Heart right ventricle (tissue), 16 donors: ENCODE data around the gene ADPGK. TPM values are rescaled to one million over a fixed set of nuclear protein-coding genes. Genes with fewer than 3 reads are reported as not detected.

Experiments
- ATAC-seq, 8 donors: fragments of 200-7000 bp; cut with Tn5 transposase; one replicate each; pipeline ENCODE4 v1.9.1; 2020; ENCODE audit warnings: mild to moderate bottlenecking in 8 of 8, moderate library complexity in 8 of 8, moderate number of reproducible peaks in 1 of 8
- DNase-seq, 2 donors: peaks; one replicate each; pipeline ENCODE4 v3.0.0-alpha.2; 2020
- H3K27ac ChIP-seq, 10 donors: fragments of 200-600 bp; sonication (generic) in 2 of 10; one replicate each; pipeline versions ENCODE4 v1.5.0 to v1.8.0; 2020 to 2022; ENCODE audit warnings: mild to moderate bottlenecking in 3 of 10
- H3K27me3 ChIP-seq, 7 donors: fragments of 200-600 bp; one replicate each; pipeline ENCODE4 v1.8.0; 2021 to 2022; ENCODE audit warnings: mild to moderate bottlenecking in 2 of 7
- H3K36me3 ChIP-seq, 9 donors: fragments of 200-600 bp; sonication (generic) in 1 of 9; one replicate each; pipeline versions ENCODE4 v1.5.0 to v1.8.0; 2020 to 2022; ENCODE audit warnings: mild to moderate bottlenecking in 2 of 9
- H3K4me1 ChIP-seq, 9 donors: fragments of 200-600 bp; sonication (generic) in 1 of 9; one replicate each; pipeline versions ENCODE4 v1.5.0 to v1.8.0; 2020 to 2022; ENCODE audit warnings: mild to moderate bottlenecking in 4 of 9
- H3K4me3 ChIP-seq, 10 donors: fragments of 200-600 bp; sonication (generic) in 2 of 10; one replicate each; pipeline versions ENCODE4 v1.5.0 to v1.8.0; 2020 to 2022; ENCODE audit warnings: mild to moderate bottlenecking in 7 of 10, moderate library complexity in 2 of 10
- H3K9me3 ChIP-seq, 11 donors: fragments of 200-600 bp in 10 of 11; sonication (generic) in 2 of 11; one replicate each; pipeline versions ENCODE4 v1.5.0 to v1.8.0; 2013 to 2022; ENCODE audit warnings: mild to moderate bottlenecking in 2 of 11, control low read depth in 1 of 11, moderate library complexity in 1 of 11
- CTCF ChIP-seq, 9 donors: fragments of 200-600 bp; sonication (generic) in 2 of 9; IDR thresholded peaks; one replicate each; pipeline versions ENCODE4 v1.5.0 to v1.8.0; 2021 to 2022; ENCODE audit warnings: antibody characterized with exemption in 9 of 9, mild to moderate bottlenecking in 5 of 9, moderate library complexity in 1 of 9
- WGBS, 2 donors: extraction: QIAGEN DNeasy Blood & Tissue Kit; methylation state at CpG; one replicate each; pipeline ENCODE4 v1.1.7; 2013; ENCODE audit warnings: inconsistent platforms in 1 of 2; 5-methylcytosine and 5-hydroxymethylcytosine counted together
- intact Hi-C, 10 donors: fragments of 100-400 bp; cut with DNase I; formaldehyde crosslinking; loops; one replicate each; pipeline versions ENCODE4 v1.11.1 to v1.14.2; 2022
- polyA plus RNA-seq, 2 donors: library from polyadenylated mRNA; stranded (reverse); fragments of 200-250 nt; gene quantifications; one replicate each; pipeline ENCODE4 v1.2.3, GENCODE V29; 2013
- total RNA-seq, 10 donors: library from RNA; stranded (reverse); fragmentation: NEBNext Ultra II Directional in 3 of 10; extraction: Animal tissue kit (Norgen Biotek cat#: 25700) in 3 of 10; gene quantifications; one replicate each; pipeline versions ENCODE4 v1.2.1 to v1.2.4, GENCODE V29; 2021 to 2023
- donor health status: Arrhythmogenic right ventricular cardiomyopathy.
- donor health status: ischemic (EF 13 %, LVEDD 7.1; RV severe dilation, severe dysfunction).
- donor health status: healthy with polysubstance abuse.
- donor health status: DM: no; HTN: yes; CAD: no.
- donor health status: DM: no; HTN: no; CAD: no.
- donor health status: ischemic (EF 25% LVEDD 6.9; RV normal size, moderate dysfunction).
- donor health status: ischemic (EF 25% LVEDD 5.7; RV mildly dilated, moderate dysfunction).
- donor health status: healthy.
- donor health status: DM: yes; HTN: yes; CAD: no.
- donor health status: Ischemic cardiomyopathy.
- donor health status: ischemic (EF 35%, LVEDD 5.7; RV mildly dilated, moderate dysfunction).
- donor health status: nonischemic (EF 11% LVEDD 7.7; RV severe dilation, severe dysfunction).
- donor health status: DM: yes; HTN: yes; CAD: no.
- donor health status: PGD.
- donor health status: ischemic (EF 29% LVEDD 5.4; RV normal size, mild dysfunction).
- donor health status: nonischemic (EF 23%, LVEDD 6.1; RV moderate dilation, normal function).

Gene ADPGK
- total and polyA plus RNA-seq, 12 donors: 6.4 to 22.8 (median 10.9) TPM

- Histone ChIP-seq H3K9me3 (peaks cover 0 to 7% (median 0%) of the 10 kb centered on the region in 11 donors), H3K4me1 (peaks cover 0 to 26% (median 6%) of the 10 kb centered on the region in 9 donors), H3K27me3 (no peaks in the 10 kb centered on the region), H3K27ac (no peak overlapping the region), H3K4me3 (no peak overlapping the region), H3K36me3 (peaks cover 0 to 53% (median 25%) of the 10 kb centered on the region in 9 donors)
- intact Hi-C loops: no loop called here
- 96 to 97% methylated on average over 2 of the region's 2 CpGs for WGBS, 2 donors
- ATAC-seq (no peak), DNase-seq (no peak)
- TF ChIP-seq CTCF (IDR thresholded peaks at IDR 0.05): no peak
These were observed 33.9 kb downstream of the ADPGK start for GRCh38 chr15:72749700-72750099.

- Histone ChIP-seq H3K36me3 (peaks cover 0 to 68% (median 41%) of the 10 kb centered on the region in 9 donors), H3K4me3 (no peak overlapping the region), H3K9me3 (no peaks in the 10 kb centered on the region), H3K27me3 (no peaks in the 10 kb centered on the region), H3K4me1 (peaks cover 0 to 18% (median 0%) of the 10 kb centered on the region in 9 donors), H3K27ac (peak overlapping the region in 1 of 10 donors; percentile 60)
- DNase-seq: no peak
- intact Hi-C loops: no loop called here
- no peak for ATAC-seq
- no peak for TF ChIP-seq CTCF (IDR thresholded peaks at IDR 0.05)
- 43 to 97% methylated on average over 1 of the region's 1 CpG for WGBS, 2 donors
These were observed 43.3 kb downstream of the ADPGK start for GRCh38 chr15:72740219-72740618.

- peaks cover 0 to 18% (median 0%) of the 10 kb centered on the region in 9 donors for H3K4me1 ChIP-seq
- TF ChIP-seq CTCF (IDR thresholded peaks at IDR 0.05): no peak
- WGBS, 2 donors: 89 to 95% methylated on average over 1 of the region's 1 CpG
- H3K36me3 ChIP-seq: peaks cover 0 to 87% (median 46%) of the 10 kb centered on the region in 9 donors
- DNase-seq (no peak), ATAC-seq (no peak)
- H3K9me3 ChIP-seq: no peaks in the 10 kb centered on the region
- intact Hi-C loops: no loop called here
- H3K4me3 ChIP-seq: no peak overlapping the region
- H3K27me3 ChIP-seq: no peaks in the 10 kb centered on the region
- H3K27ac ChIP-seq: no peak overlapping the region
These were observed 45.8 kb downstream of the ADPGK start for GRCh38 chr15:72737723-72738122.

- Histone ChIP-seq H3K27ac (no peak overlapping the region), H3K4me3 (no peak overlapping the region), H3K4me1 (peaks cover 0 to 18% (median 0%) of the 10 kb centered on the region in 9 donors), H3K27me3 (no peaks in the 10 kb centered on the region), H3K9me3 (no peaks in the 10 kb centered on the region), H3K36me3 (peaks cover 0 to 93% (median 48%) of the 10 kb centered on the region in 9 donors)
- ATAC-seq (no peak), DNase-seq (no peak)
- WGBS, 2 donors: 88 to 92% methylated on average over 3 of the region's 3 CpGs
- intact Hi-C loops: no loop called here
- TF ChIP-seq CTCF (IDR thresholded peaks at IDR 0.05): no peak
These were observed 46.5 kb downstream of the ADPGK start for GRCh38 chr15:72737061-72737460.
